Measurements from ENCODE around the gene TMEM108. TPM values are rescaled to one million over a fixed set of nuclear protein-coding genes. Genes with fewer than 3 reads are reported as not detected.

The TMEM108 gene
- total RNA-seq, 6 experiments from 2014 or later = 0.10 to 0.20 TPM; not detected in 4

GRCh38 chr3:133362539-133362938 is 324.3 kb downstream of the TMEM108 start:
- Histone ChIP-seq H3K27me3 (no peaks in the 10 kb centered on the region), H3K36me3 (no peaks in the 10 kb centered on the region), H3K4me1 (no peaks in the 10 kb centered on the region), H3K27ac (no peak overlapping the region), H3K4me3 (no peak overlapping the region), H3K9me3 (no peaks in the 10 kb centered on the region)
- WGBS (ENCODE audit: insufficient coverage, low coverage, low lambda C conversion rate, missing lambda C conversion rate) = 53% methylated on average over 3 of the region's 4 CpGs
- ATAC-seq (no peak), DNase-seq (no peak)
- intact Hi-C loops (cut with DNase I) = no loop called here
- TF ChIP-seq POLR2A (IDR thresholded peaks at IDR 0.05) = no peak
- no peak for TF ChIP-seq CTCF (IDR thresholded peaks at IDR 0.05)

DNA sequence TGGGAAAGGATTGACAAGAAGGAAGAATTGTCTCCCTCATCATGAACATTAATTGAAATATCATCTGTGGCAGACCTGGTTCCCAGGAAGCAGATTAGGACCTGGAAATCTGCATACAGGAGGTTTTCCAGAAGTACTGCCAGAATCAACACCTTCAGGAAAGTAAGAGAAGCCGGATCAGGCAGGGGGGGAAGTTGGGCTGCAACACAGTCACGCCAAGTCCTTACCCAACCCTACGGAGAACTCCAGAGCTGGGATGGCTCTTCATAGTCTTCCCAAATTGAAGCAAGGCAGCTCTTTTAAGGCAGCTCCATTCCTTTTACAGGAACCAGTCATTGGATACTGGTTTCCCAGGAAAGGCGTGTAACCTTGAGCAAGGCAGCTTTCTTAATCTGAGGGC is 326.5 kb downstream of the TMEM108 start:
- intact Hi-C loops (cut with DNase I) = no loop called here
- ATAC-seq (no peak), DNase-seq (no peak)
- WGBS (ENCODE audit: insufficient coverage, low coverage, low lambda C conversion rate, missing lambda C conversion rate) = 93% methylated on average over 2 of the region's 4 CpGs
- Histone ChIP-seq H3K36me3 (no peaks in the 10 kb centered on the region), H3K4me1 (no peaks in the 10 kb centered on the region), H3K27ac (no peak overlapping the region), H3K4me3 (no peak overlapping the region), H3K9me3 (no peaks in the 10 kb centered on the region), H3K27me3 (no peaks in the 10 kb centered on the region)
- TF ChIP-seq POLR2A (IDR thresholded peaks at IDR 0.05) (no peak), CTCF (IDR thresholded peaks at IDR 0.05) (no peak)

DNA sequence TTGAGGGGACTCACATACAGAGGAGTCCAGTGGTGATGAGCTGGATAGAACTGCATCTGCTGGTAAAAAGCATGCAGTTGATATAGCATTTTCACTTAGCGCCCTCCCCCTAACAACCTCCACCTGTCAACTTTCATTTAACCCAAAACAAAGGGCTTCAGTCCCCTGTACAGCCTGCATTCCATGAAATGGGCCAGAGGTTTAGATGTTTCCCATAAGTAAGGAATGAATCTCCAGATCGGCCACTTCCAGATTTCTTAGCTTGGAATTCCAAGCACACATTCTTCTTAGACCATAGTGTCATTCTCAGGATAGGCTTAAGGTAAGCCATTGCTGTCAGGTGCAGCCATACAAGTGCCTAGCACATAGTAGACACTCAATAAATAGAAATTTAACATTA is 328.7 kb downstream of the TMEM108 start:
- 92% methylated on average over 1 of the region's 2 CpGs for WGBS (ENCODE audit: insufficient coverage, low coverage, low lambda C conversion rate, missing lambda C conversion rate)
- no peak overlapping the region for H3K4me3 ChIP-seq
- no peaks in the 10 kb centered on the region for H3K36me3 ChIP-seq
- no peaks in the 10 kb centered on the region for H3K27me3 ChIP-seq
- intact Hi-C loops (cut with DNase I) = no loop called here
- no peaks in the 10 kb centered on the region for H3K9me3 ChIP-seq
- H3K4me1 ChIP-seq = no peaks in the 10 kb centered on the region
- TF ChIP-seq POLR2A (IDR thresholded peaks at IDR 0.05) = no peak
- no peak for TF ChIP-seq CTCF (IDR thresholded peaks at IDR 0.05)
- ATAC-seq (no peak), DNase-seq (no peak)
- no peak overlapping the region for H3K27ac ChIP-seq

DNA sequence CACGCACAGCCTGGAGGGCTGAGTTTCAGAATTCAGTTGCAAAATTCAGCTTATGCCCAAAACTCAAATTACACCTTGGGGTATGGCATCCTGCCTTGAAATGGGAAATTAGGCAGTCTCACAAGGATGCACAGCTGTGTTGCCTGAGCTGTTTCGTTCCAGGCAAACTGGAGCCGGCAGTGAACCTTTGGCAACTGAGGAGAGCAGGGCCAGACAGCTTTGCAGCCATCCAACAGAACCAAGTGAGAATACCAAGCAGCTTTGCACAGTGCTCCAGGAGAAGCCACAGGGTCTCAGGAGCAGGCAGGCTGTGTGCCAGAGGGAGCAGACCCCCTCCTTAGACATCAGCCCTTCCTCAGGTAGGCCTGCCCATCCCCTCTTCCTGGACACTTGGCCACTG is 329.2 kb downstream of the TMEM108 start:
- no peaks in the 10 kb centered on the region for H3K9me3 ChIP-seq
- DNase-seq (no peak), ATAC-seq (no peak)
- H3K36me3 ChIP-seq = no peaks in the 10 kb centered on the region
- no peaks in the 10 kb centered on the region for H3K4me1 ChIP-seq
- no peak overlapping the region for H3K27ac ChIP-seq
- no peak overlapping the region for H3K4me3 ChIP-seq
- TF ChIP-seq POLR2A (IDR thresholded peaks at IDR 0.05) = no peak
- no peak for TF ChIP-seq CTCF (IDR thresholded peaks at IDR 0.05)
- 70% methylated on average over 2 of the region's 3 CpGs for WGBS (ENCODE audit: insufficient coverage, low coverage, low lambda C conversion rate, missing lambda C conversion rate)
- intact Hi-C loops (cut with DNase I) = no loop called here
- H3K27me3 ChIP-seq = no peaks in the 10 kb centered on the region

- ATAC-seq (no peak), DNase-seq (no peak)
- no peak overlapping the region for H3K27ac ChIP-seq
- H3K4me1 ChIP-seq = no peaks in the 10 kb centered on the region
- TF ChIP-seq POLR2A (IDR thresholded peaks at IDR 0.05) (no peak), CTCF (IDR thresholded peaks at IDR 0.05) (no peak)
- H3K27me3 ChIP-seq = no peaks in the 10 kb centered on the region
- no peak overlapping the region for H3K4me3 ChIP-seq
- intact Hi-C loops (cut with DNase I) = no loop called here
- no CpG with 5 or more reads among the region's 1 CpG for WGBS (ENCODE audit: insufficient coverage, low coverage, low lambda C conversion rate, missing lambda C conversion rate)
- H3K9me3 ChIP-seq = no peaks in the 10 kb centered on the region
- H3K36me3 ChIP-seq = no peaks in the 10 kb centered on the region
Observed at GRCh38 chr3:133367956-133368355, 329.8 kb downstream of the TMEM108 start.
